ENCODE results near the gene FUCA1.

The FUCA1 gene

DNA sequence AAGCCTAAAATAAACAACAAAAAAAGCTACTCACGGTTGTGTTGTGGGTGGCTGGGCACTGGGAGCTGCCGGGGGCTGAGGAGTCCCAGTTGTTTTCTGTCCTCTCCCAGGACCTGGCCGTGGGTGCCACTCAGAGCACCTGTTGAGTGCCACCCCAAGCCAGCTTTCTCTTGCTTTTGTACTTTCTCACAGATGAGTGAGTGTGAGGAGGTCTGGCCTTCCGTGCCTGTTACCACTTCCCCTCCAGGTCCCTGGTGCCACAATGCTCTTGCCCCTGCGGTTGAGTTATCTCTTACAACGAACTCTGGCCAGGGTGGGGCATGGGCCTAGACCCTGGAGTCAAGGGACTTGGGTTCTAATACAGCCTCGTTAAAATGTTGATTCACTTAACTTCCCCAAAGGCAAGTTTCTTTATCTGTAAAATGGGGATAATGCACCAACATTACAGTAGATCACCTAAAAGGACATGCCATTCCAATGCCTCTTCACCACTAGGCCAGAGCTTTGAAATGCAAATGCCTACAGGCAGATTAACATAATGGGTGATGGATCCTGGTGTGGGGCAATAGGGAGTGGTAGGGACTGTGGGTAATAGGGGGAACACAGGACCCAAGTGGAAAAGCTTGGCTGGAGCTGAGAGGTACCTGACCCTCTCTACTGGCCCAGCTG is 45.3 kb upstream of the FUCA1 start, which contains the start of gene CNR2:
Gene CNR2 (minus strand): TSS at position 151 of the 669 bp plus-strand sequence. CDS start 37,745 bp downstream, outside the sequence.
- no peak within 1 kb of the TSS for H3K9ac ChIP-seq
- H3K36me3 ChIP-seq (ENCODE audit: insufficient read depth), result no peaks in the 10 kb centered on the region
- H3K4me3 ChIP-seq (IDR thresholded peaks at IDR 0.05; ENCODE audit: insufficient read depth, low read depth, low read length), result no peak within 1 kb of the TSS
- no peak within 1 kb of the TSS for H2AFZ ChIP-seq (ENCODE audit: low read depth)
- TF ChIP-seq, protein P1, sequence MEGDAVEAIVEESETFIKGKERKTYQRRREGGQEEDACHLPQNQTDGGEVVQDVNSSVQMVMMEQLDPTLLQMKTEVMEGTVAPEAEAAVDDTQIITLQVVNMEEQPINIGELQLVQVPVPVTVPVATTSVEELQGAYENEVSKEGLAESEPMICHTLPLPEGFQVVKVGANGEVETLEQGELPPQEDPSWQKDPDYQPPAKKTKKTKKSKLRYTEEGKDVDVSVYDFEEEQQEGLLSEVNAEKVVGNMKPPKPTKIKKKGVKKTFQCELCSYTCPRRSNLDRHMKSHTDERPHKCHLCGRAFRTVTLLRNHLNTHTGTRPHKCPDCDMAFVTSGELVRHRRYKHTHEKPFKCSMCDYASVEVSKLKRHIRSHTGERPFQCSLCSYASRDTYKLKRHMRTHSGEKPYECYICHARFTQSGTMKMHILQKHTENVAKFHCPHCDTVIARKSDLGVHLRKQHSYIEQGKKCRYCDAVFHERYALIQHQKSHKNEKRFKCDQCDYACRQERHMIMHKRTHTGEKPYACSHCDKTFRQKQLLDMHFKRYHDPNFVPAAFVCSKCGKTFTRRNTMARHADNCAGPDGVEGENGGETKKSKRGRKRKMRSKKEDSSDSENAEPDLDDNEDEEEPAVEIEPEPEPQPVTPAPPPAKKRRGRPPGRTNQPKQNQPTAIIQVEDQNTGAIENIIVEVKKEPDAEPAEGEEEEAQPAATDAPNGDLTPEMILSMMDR (conservative IDR thresholded peaks at IDR 0.05; ENCODE audit: low read depth, low read length), result no peak
- no peak within 1 kb of the TSS for H3K4me2 ChIP-seq
- no peaks in the 10 kb centered on the region for H3K79me2 ChIP-seq (ENCODE audit: insufficient read depth, low read depth)
- H3K4me1 ChIP-seq (ENCODE audit: low read depth, poor library complexity, severe bottlenecking), result peaks cover 24% of the 10 kb centered on the region
- no peaks in the 10 kb centered on the region for H3K27me3 ChIP-seq (ENCODE audit: insufficient read depth, low read depth)
- H3K27ac ChIP-seq, result no peak within 1 kb of the TSS
- H4K20me1 ChIP-seq (ENCODE audit: insufficient read depth), result no peaks in the 10 kb centered on the region

GRCh38 chr1:23911921-23912320 is 43.8 kb upstream of the FUCA1 start:
- Histone ChIP-seq H3K4me3 (IDR thresholded peaks at IDR 0.05; ENCODE audit: insufficient read depth, low read depth, low read length) (no peak overlapping the region), H3K4me1 (ENCODE audit: low read depth, poor library complexity, severe bottlenecking) (peaks cover 17% of the 10 kb centered on the region), H3K27ac (no peak overlapping the region), H2AFZ (ENCODE audit: low read depth) (no peak overlapping the region), H3K79me2 (ENCODE audit: insufficient read depth, low read depth) (no peaks in the 10 kb centered on the region), H3K27me3 (ENCODE audit: insufficient read depth, low read depth) (no peaks in the 10 kb centered on the region), H3K4me2 (no peak overlapping the region), H3K36me3 (ENCODE audit: insufficient read depth) (no peaks in the 10 kb centered on the region), H3K9ac (no peak overlapping the region), H4K20me1 (ENCODE audit: insufficient read depth) (no peaks in the 10 kb centered on the region)
- TF ChIP-seq, protein P1 (conservative IDR thresholded peaks at IDR 0.05; ENCODE audit: low read depth, low read length), result no peak

DNA sequence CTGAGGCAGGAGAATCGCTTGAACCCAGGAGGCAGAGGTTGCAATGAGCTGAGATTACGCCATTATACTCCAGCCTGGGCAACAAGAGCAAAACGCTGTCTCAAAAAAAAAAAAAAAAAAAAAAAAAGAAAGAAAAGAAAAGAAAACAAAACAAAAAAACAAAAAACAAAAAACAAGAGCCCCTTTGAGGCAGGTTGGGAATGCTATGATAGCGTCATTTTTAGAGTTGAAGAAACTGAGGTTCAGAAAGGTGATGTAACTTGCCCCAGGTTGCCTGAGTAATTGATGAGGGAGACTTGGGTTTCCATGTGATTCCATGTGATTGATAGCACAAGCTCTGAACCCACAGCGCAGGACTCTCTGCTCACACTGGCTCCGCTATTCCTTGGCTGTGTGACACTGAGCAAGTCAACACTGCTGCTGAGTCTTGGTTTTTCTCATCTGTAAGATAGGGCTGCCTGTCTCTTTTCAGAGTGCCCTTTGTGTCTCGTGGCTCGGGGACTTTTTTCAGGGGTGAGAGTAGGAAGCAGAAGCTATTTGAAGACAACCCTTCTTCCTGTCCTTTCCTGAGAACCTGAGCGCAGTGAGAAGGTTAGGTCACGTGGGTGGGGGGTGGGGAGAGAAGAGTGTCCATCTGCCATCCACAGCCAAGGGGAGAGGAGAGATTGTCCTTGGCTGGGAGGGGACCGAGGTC is 42.6 kb upstream of the FUCA1 start:
- no peaks in the 10 kb centered on the region for H4K20me1 ChIP-seq (ENCODE audit: insufficient read depth)
- peaks cover 8% of the 10 kb centered on the region for H3K4me1 ChIP-seq (ENCODE audit: low read depth, poor library complexity, severe bottlenecking)
- no peak overlapping the region for H3K4me3 ChIP-seq (IDR thresholded peaks at IDR 0.05; ENCODE audit: insufficient read depth, low read depth, low read length)
- no peak overlapping the region for H3K4me2 ChIP-seq
- no peak overlapping the region for H3K27ac ChIP-seq
- no peaks in the 10 kb centered on the region for H3K36me3 ChIP-seq (ENCODE audit: insufficient read depth)
- no peaks in the 10 kb centered on the region for H3K79me2 ChIP-seq (ENCODE audit: insufficient read depth, low read depth)
- H3K27me3 ChIP-seq (ENCODE audit: insufficient read depth, low read depth), result no peaks in the 10 kb centered on the region
- TF ChIP-seq, protein P1 (conservative IDR thresholded peaks at IDR 0.05; ENCODE audit: low read depth, low read length), result no peak
- H3K9ac ChIP-seq, result no peak overlapping the region
- no peak overlapping the region for H2AFZ ChIP-seq (ENCODE audit: low read depth)

DNA sequence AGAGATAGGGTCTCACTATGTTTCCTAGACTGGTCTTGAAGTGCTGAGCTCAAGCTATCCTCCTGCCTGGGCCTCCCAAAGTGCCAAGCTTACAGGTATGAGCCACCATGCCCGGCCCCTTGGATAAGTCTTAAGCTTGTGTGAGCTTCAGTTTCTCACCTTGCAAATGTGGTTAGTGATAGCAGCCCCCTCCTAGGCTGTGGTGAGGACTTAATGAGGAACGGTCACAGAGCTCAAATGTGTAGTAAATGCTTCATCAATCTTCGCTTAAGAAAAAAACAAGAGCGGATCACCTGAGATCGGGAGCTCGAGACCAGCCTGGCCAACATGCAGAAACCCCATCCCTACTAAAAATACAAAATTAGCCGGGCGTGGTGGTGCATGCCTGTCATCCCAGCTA is 42.1 kb upstream of the FUCA1 start:
- H3K36me3 ChIP-seq (ENCODE audit: insufficient read depth), result no peaks in the 10 kb centered on the region
- no peak overlapping the region for H3K9ac ChIP-seq
- no peaks in the 10 kb centered on the region for H3K27me3 ChIP-seq (ENCODE audit: insufficient read depth, low read depth)
- H3K4me3 ChIP-seq (IDR thresholded peaks at IDR 0.05; ENCODE audit: insufficient read depth, low read depth, low read length), result no peak overlapping the region
- H3K79me2 ChIP-seq (ENCODE audit: insufficient read depth, low read depth), result no peaks in the 10 kb centered on the region
- H4K20me1 ChIP-seq (ENCODE audit: insufficient read depth), result no peaks in the 10 kb centered on the region
- peaks cover 11% of the 10 kb centered on the region for H3K4me1 ChIP-seq (ENCODE audit: low read depth, poor library complexity, severe bottlenecking)
- no peak overlapping the region for H2AFZ ChIP-seq (ENCODE audit: low read depth)
- no peak overlapping the region for H3K4me2 ChIP-seq
- H3K27ac ChIP-seq, result no peak overlapping the region
- TF ChIP-seq, protein P1 (conservative IDR thresholded peaks at IDR 0.05; ENCODE audit: low read depth, low read length), result no peak

Data from KMS-11 (cell line).